Pancreas (tissue), 10 donors: ENCODE measurements around the gene CHRNE. TPM values are rescaled to one million over a fixed set of nuclear protein-coding genes. Genes with fewer than 3 reads are reported as not detected.

Source experiments
- ATAC-seq, 4 donors: fragments of 200-7000 bp; cut with Tn5 transposase; one replicate each; pipeline versions ENCODE4 v1.8.0 to v1.9.1; 2020; ENCODE audit warnings: mild to moderate bottlenecking in 4 of 4, moderate library complexity in 4 of 4
- DNase-seq, 6 donors: peaks; one replicate each; pipeline ENCODE4 v3.0.0-alpha.2; 2020
- FAIRE-seq: peaks from 2 replicates; lab custom pipeline; 2012; peaks lifted over from hg19 to GRCh38; lab: Jason Lieb, UNC
- H3K27ac ChIP-seq, 4 donors: fragments of 200-600 bp; sonication (generic); 1 replicate in 3 of 4; 2 replicates in 1 of 4; pipeline versions ENCODE4 v1.5.0 to v1.8.0; 2020
- H3K27me3 ChIP-seq, 4 donors: fragments of 200-600 bp; one replicate each; pipeline ENCODE4 v1.8.0; 2021
- H3K36me3 ChIP-seq, 3 donors: fragments of 200-600 bp; sonication (generic) in 1 of 3; one replicate each; pipeline versions ENCODE4 v1.5.0 to v1.8.0; 2020 to 2021
- H3K4me1 ChIP-seq, 3 donors: fragments of 200-600 bp; one replicate each; pipeline ENCODE4 v1.8.0; 2021
- H3K4me3 ChIP-seq, 4 donors: fragments of 200-600 bp; sonication (generic) in 2 of 4; one replicate each; pipeline versions ENCODE4 v1.5.0 to v1.8.0; 2020 to 2021
- H3K9me3 ChIP-seq, 4 donors: fragments of 200-600 bp; one replicate each; pipeline ENCODE4 v1.8.0; 2021
- CTCF ChIP-seq, 4 donors: fragments of 200-600 bp; sonication (generic) in 3 of 4; IDR thresholded peaks; one replicate each; pipeline versions ENCODE4 v1.5.0 to v1.8.0; 2021; ENCODE audit warnings: antibody characterized with exemption in 4 of 4
- WGBS, 2 donors: extraction: QIAGEN DNeasy Blood & Tissue Kit; methylation state at CpG; one replicate each; pipeline ENCODE4 v1.1.7; 2013; 5-methylcytosine and 5-hydroxymethylcytosine counted together
- intact Hi-C, 3 donors: fragments of 100-400 bp; cut with DNase I; formaldehyde crosslinking; loops; one replicate each; pipeline versions ENCODE4 v1.11.1 to v1.14.2; 2022
- polyA plus RNA-seq, 2 donors: library from polyadenylated mRNA; stranded (reverse); fragments of 200-250 nt; gene quantifications; one replicate each; pipeline ENCODE4 v1.2.3, GENCODE V29; 2013
- total RNA-seq, 6 donors: library from RNA; stranded (reverse); fragmentation: NEBNext Ultra II Directional in 4 of 6; extraction: Animal tissue kit (Norgen Biotek cat#: 25700) in 4 of 6; gene quantifications; one replicate each; pipeline versions ENCODE4 v1.2.1 to v1.2.4, GENCODE V29; 2021 to 2023
- donor health status: healthy with polysubstance abuse.
- donor health status: DM: no; HTN: no; CAD: no; lungs with moderate emphysema.
- donor health status: DM: no; HTN: no; CAD: no.
- donor health status: control.
- donor health status: control.
- donor health status: Bipolar disorder and iron deficiency.
- donor health status: DM: yes; HTN: yes; CAD: no.
- donor health status: DM: no; HTN: no; CAD: no.
- donor health status: DM: no; HTN: no; CAD: no.
- donor health status: DM: yes; HTN: yes; CAD: no.

Gene CHRNE
- total and polyA plus RNA-seq, 8 donors = 0.76 to 2.0 (median 1.3) TPM

GRCh38 chr17:4886830-4887229, 16.1 kb downstream of the CHRNE start:
- H3K4me1 ChIP-seq = no peaks in the 10 kb centered on the region
- H3K27me3 ChIP-seq = no peaks in the 10 kb centered on the region
- intact Hi-C loops = loop anchor here in 1 of 3 donors (5.0 kb wide), 1 partner anchor 100 kb away; the partner anchor contains the start of genes GLTPD2 and VMO1
- no peak for FAIRE-seq
- H3K27ac ChIP-seq = no peak overlapping the region
- H3K9me3 ChIP-seq = no peaks in the 10 kb centered on the region
- no peak for TF ChIP-seq CTCF (IDR thresholded peaks at IDR 0.05)
- peaks cover 9 to 26% (median 22%) of the 10 kb centered on the region in 3 donors for H3K36me3 ChIP-seq
- 93 to 98% methylated on average over 12 of the region's 12 CpGs for WGBS, 2 donors
- ATAC-seq = no peak
- H3K4me3 ChIP-seq = no peak overlapping the region
- peak in 1 of 6 donors; percentile 66 for DNase-seq

- no peaks in the 10 kb centered on the region for H3K27me3 ChIP-seq
- DNase-seq (no peak), FAIRE-seq (no peak), ATAC-seq (no peak)
- H3K36me3 ChIP-seq = peaks cover 5 to 15% (median 10%) of the 10 kb centered on the region in 3 donors
- no peaks in the 10 kb centered on the region for H3K4me1 ChIP-seq
- H3K4me3 ChIP-seq = no peak overlapping the region
- no peaks in the 10 kb centered on the region for H3K9me3 ChIP-seq
- intact Hi-C loops = loop anchor here in 1 of 3 donors (5.0 kb wide), 1 partner anchor 97 kb away; the partner anchor contains the start of genes GLTPD2 and VMO1
- TF ChIP-seq CTCF (IDR thresholded peaks at IDR 0.05) = no peak
- 95 to 97% methylated on average over 4 of the region's 4 CpGs for WGBS, 2 donors
- H3K27ac ChIP-seq = no peak overlapping the region
These were observed 18.4 kb downstream of the CHRNE start for GRCh38 chr17:4884489-4884888.

- TF ChIP-seq CTCF (IDR thresholded peaks at IDR 0.05) = peak; percentile 58 to 79 (median 73)
- Histone ChIP-seq H3K4me1 (no peaks in the 10 kb centered on the region), H3K27me3 (no peaks in the 10 kb centered on the region), H3K4me3 (no peak overlapping the region), H3K9me3 (no peaks in the 10 kb centered on the region), H3K27ac (no peak overlapping the region), H3K36me3 (peaks cover 5 to 15% (median 10%) of the 10 kb centered on the region in 3 donors)
- ATAC-seq = peak; percentile 91 to 97 (median 94)
- intact Hi-C loops = loop anchor here in 1 of 3 donors (5.0 kb wide), 1 partner anchor 95 kb away; the partner anchor contains the start of genes GLTPD2 and VMO1
- no peak for FAIRE-seq
- DNase-seq = peak; percentile 56 to 89 (median 74)
- 38 to 42% methylated on average over 9 of the region's 9 CpGs for WGBS, 2 donors
These were observed 20.9 kb downstream of the CHRNE start for GRCh38 chr17:4881761-4882555.

- intact Hi-C loops = loop anchor here in 1 of 3 donors (5.0 kb wide), 1 partner anchor 94 kb away; the partner anchor contains the start of genes GLTPD2 and VMO1
- ATAC-seq (no peak), FAIRE-seq (no peak), DNase-seq (no peak)
- no peaks in the 10 kb centered on the region for H3K27me3 ChIP-seq
- H3K4me1 ChIP-seq = no peaks in the 10 kb centered on the region
- no peak for TF ChIP-seq CTCF (IDR thresholded peaks at IDR 0.05)
- no peaks in the 10 kb centered on the region for H3K9me3 ChIP-seq
- H3K4me3 ChIP-seq = no peak overlapping the region
- peaks cover 5 to 10% (median 8%) of the 10 kb centered on the region in 3 donors for H3K36me3 ChIP-seq
- 87 to 88% methylated on average over 15 of the region's 15 CpGs for WGBS, 2 donors
- no peak overlapping the region for H3K27ac ChIP-seq
These were observed 22.0 kb downstream of the CHRNE start for GRCh38 chr17:4880857-4881256.
